Measurements from ENCODE around the gene MACROD2. TPM values are rescaled to one million over a fixed set of nuclear protein-coding genes. Genes with fewer than 3 reads are reported as not detected.

Gene MACROD2
- total RNA-seq, 1 donor from 2014 or later: 3.5 TPM

DNA sequence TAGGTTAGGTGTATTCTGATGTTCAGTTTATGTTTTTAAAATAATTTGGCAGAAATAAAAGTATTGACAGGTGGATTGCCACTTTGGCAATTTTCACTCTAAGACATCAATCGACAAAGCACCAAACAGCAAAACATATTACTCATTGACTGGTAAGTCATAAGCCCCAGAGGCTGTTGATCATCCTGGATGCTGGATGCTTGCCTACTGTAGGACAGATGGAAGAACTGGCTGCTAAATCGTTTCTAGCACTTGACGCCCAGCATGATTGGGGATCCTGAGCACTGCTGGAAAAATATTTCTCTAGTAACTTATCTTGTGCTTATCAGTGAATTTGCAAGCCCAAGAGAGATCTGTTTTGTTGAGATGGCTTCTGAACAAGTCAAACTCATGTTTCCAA, 1343.9 kb downstream of the MACROD2 start:
- TF ChIP-seq, protein P1, sequence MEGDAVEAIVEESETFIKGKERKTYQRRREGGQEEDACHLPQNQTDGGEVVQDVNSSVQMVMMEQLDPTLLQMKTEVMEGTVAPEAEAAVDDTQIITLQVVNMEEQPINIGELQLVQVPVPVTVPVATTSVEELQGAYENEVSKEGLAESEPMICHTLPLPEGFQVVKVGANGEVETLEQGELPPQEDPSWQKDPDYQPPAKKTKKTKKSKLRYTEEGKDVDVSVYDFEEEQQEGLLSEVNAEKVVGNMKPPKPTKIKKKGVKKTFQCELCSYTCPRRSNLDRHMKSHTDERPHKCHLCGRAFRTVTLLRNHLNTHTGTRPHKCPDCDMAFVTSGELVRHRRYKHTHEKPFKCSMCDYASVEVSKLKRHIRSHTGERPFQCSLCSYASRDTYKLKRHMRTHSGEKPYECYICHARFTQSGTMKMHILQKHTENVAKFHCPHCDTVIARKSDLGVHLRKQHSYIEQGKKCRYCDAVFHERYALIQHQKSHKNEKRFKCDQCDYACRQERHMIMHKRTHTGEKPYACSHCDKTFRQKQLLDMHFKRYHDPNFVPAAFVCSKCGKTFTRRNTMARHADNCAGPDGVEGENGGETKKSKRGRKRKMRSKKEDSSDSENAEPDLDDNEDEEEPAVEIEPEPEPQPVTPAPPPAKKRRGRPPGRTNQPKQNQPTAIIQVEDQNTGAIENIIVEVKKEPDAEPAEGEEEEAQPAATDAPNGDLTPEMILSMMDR (IDR thresholded peaks at IDR 0.05): no peak
- no peaks in the 10 kb centered on the region for H3K36me3 ChIP-seq
- no peak for DNase-seq (ENCODE audit: low spot score in 2 of 2)
- H3K4me3 ChIP-seq: no peak overlapping the region
- no peak overlapping the region for H3K27ac ChIP-seq
- no peaks in the 10 kb centered on the region for H3K4me1 ChIP-seq
- intact Hi-C loops (cut with DNase I): no loop called here
- H3K9me3 ChIP-seq: no peaks in the 10 kb centered on the region
- no peaks in the 10 kb centered on the region for H3K27me3 ChIP-seq

DNA sequence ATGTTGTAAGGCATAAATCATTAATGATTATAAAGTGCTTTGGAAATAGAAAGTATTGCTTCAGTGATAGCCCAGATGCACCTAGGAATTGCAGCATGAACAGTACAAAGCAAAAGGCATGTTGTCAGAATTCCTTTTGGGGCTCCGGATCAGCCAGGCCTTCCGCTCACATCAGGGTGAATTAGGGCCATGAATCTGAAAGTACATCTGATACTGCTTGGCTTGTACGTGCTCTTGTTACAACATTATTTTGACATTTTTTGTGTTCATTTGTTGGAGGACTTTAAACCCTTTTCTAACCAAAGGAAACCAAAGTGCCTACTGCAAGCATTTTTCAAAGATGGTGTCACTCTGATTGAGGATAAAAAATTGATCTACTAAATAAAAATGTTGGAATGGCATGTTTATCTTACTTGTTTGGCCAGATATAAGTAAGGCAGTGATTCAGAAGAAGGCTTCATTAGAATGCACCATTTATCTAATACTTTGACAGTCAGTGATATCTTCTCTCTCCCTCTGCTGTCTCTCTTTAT, 1347.7 kb downstream of the MACROD2 start:
- DNase-seq (ENCODE audit: low spot score in 2 of 2): no peak
- TF ChIP-seq, protein P1 (IDR thresholded peaks at IDR 0.05): no peak
- no peaks in the 10 kb centered on the region for H3K4me1 ChIP-seq
- no peak overlapping the region for H3K27ac ChIP-seq
- no peaks in the 10 kb centered on the region for H3K27me3 ChIP-seq
- H3K4me3 ChIP-seq: no peak overlapping the region
- intact Hi-C loops (cut with DNase I): no loop called here
- H3K36me3 ChIP-seq: no peaks in the 10 kb centered on the region
- H3K9me3 ChIP-seq: no peaks in the 10 kb centered on the region

DNA sequence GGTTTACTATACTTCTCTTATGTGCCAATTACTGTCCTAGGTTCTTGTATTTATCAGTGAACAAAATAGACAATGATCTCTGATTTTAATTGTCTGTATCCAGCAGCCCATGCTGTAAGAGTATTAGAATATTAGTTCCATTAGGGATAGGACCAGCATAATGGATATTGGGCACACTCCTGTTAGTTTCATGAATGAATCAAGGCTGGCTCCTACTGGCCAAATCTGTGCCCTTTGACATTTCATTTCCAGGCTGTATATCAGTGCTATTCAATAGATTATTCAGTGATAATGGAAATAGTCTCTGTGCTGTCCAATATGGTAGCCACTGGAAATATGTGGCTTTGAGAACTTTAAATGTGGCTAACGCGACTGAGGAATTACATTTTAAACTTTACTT, 1350.0 kb downstream of the MACROD2 start:
- DNase-seq (ENCODE audit: low spot score in 2 of 2): no peak
- TF ChIP-seq, protein P1 (IDR thresholded peaks at IDR 0.05): no peak
- Histone ChIP-seq H3K27me3 (no peaks in the 10 kb centered on the region), H3K4me1 (no peaks in the 10 kb centered on the region), H3K4me3 (no peak overlapping the region), H3K36me3 (no peaks in the 10 kb centered on the region), H3K9me3 (no peaks in the 10 kb centered on the region), H3K27ac (no peak overlapping the region)
- intact Hi-C loops (cut with DNase I): no loop called here

DNA sequence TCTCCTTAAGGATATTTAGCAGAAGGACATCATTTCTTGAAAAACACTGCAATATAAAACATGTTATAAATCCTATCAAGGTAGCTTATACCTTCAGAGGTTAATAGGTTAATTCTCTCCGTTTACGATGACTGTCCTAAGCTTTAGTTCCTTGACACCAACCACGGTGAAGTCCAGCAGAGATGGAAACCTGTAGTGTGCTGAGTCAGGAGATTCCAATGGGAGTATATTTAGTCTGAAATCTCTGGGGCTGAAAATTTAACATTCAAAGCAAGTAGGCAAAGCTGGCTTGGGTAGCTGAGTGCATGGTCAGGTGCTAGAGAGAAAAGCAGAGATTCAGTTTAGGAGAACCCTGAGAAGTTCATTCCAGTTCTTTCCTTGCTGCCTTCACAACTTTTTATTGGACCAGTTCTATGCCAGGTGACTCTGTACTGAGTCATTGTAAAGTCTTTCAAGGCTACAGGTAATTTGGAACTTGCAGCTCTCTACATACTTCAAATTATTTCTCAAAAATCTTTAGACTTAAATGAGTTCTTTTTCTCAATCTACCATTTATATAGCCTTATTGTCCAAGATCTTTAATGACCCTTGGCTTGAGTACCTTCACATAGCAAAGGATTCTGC, 1351.5 kb downstream of the MACROD2 start:
- intact Hi-C loops (cut with DNase I): no loop called here
- Histone ChIP-seq H3K27me3 (no peaks in the 10 kb centered on the region), H3K9me3 (no peaks in the 10 kb centered on the region), H3K4me1 (no peaks in the 10 kb centered on the region), H3K4me3 (no peak overlapping the region), H3K27ac (no peak overlapping the region), H3K36me3 (no peaks in the 10 kb centered on the region)
- no peak for DNase-seq (ENCODE audit: low spot score in 2 of 2)
- TF ChIP-seq, protein P1 (IDR thresholded peaks at IDR 0.05): no peak

DNA sequence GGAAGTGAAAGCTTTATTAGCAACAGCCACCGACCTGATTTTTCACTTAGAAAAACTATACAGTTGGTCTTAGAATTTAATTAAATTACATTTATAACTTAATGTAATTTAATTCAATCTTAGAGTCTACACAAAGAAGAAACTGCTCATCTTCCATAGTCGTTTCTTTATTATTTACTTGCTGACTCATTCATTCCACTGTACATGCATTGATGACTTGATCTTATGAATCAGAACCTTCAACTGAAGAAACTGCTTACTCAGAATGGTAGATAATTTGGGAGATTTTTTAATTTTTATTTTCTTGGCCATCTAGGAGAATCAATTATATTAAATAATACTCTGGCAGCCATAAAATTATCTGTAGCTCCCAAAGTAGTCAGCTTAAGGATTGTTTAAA, 1363.7 kb downstream of the MACROD2 start:
- no peak for DNase-seq (ENCODE audit: low spot score in 2 of 2)
- Histone ChIP-seq H3K4me1 (no peaks in the 10 kb centered on the region), H3K27me3 (no peaks in the 10 kb centered on the region), H3K27ac (no peak overlapping the region), H3K9me3 (no peaks in the 10 kb centered on the region), H3K36me3 (no peaks in the 10 kb centered on the region), H3K4me3 (no peak overlapping the region)
- intact Hi-C loops (cut with DNase I): no loop called here
- TF ChIP-seq, protein P1 (IDR thresholded peaks at IDR 0.05): no peak
